DMS53 treated with DMSO at 0.1 percent for 48 hours (cell line): ENCODE measurements around the gene KDM4B.
"Not testable (repeated sequence)": the region's sequence is repeated elsewhere in the genome, so short reads cannot be mapped to it uniquely, and the experiment has no call there.

Experiments
- DNase-seq: peaks from one replicate; lab custom pipeline; 2025; ENCODE audit not compliant: unreplicated experiment; lab: John Stamatoyannopoulos, UW

Gene KDM4B

GRCh38 chr19:4968462-4969291, at the start of gene KDM4B:
Gene KDM4B, plus strand, starts transcription at chr19:4969113. Its CDS starts 63,778 bp downstream, at chr19:5032891.
- DNase-seq: peak; percentile 92

DNA sequence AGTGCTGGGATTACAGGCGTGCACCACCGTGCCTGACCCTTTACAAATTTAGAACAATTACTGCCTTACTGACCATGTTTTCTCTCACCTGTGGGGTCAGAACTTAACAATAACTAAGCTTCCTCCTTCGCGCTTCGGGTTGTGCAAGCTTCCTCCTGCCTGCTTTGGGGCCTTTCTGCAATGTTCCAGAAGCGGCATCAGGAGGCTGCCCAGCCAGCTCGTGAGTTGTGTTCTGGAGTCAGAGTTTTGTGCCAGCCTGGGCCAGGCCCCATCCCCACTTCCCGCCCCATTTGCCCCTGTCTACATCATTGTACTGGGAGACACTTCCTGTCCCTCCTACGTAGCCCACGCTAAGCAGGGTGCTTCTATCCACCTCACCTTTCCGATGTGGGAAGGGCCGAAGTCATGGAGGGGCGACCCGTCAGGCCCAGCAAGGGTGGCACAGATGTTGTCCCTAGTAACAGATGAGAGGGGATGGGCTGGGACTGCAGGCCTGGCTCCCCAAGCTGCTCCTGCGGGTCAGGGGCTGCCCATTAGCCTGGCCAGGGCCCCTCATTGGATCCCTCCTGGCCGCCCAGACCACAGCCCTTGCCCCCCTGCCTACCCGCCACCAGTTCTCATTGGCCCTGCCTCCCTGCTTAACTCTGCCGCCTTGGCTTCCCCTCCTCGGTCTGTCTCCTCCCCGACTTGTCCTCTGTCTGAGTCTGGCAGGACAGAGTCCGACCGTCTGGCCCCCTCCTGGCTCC, 46.2 kb upstream of the KDM4B start:
- no peak for DNase-seq

GRCh38 chr19:4923276-4923747, 45.6 kb upstream of the KDM4B start:
- DNase-seq: no peak

DNA sequence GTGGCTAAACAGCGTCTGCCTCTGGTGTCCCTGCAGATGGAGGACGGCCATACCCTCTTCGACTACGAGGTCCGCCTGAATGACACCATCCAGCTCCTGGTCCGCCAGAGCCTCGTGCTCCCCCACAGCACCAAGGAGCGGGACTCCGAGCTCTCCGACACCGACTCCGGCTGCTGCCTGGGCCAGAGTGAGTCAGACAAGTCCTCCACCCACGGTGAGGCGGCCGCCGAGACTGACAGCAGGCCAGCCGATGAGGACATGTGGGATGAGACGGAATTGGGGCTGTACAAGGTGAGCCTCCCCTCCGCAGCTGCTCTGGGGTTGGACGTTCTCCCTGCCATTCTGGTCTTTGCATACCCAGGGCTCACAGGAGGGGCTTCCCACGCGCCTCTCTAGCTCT, 39.7 kb upstream of the KDM4B start:
- DNase-seq: no peak

GRCh38 chr19:4930664-4931063, 38.2 kb upstream of the KDM4B start:
- no peak for DNase-seq

DNA sequence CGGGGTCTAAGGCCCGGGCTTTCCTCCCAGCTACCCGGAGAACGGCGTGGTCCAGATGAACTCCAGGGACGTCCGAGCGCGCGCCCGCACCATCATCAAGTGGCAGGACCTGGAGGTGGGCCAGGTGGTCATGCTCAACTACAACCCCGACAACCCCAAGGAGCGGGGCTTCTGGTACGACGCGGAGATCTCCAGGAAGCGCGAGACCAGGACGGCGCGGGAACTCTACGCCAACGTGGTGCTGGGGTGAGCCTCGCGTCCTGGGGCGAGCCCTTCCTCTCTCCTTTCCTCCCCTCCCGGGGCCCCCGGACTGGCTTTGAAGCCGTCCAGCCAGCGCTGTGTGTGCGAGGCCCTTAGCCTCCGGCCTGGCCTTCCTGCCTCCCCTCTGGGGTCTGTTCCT, 36.2 kb upstream of the KDM4B start:
- no peak for DNase-seq

DNA sequence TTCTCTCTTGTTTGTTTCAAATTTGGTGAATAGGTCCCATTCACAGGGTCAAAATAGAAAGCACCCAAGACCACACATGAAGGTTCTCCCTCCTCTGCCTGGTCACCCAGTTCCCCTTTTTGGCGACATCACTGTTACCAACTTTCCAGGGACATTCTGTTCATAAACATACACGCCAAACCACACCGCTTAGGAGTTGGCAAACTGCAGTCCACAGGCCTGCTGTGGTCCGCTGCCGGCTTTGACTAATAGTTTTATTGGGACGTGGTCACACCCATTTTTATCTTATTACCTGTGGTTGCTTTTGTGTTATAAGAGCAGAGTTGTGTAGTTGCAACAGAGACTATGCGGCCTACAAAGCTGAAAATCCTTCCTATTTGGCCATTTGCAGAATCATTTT, 35.4 kb upstream of the KDM4B start:
- no peak for DNase-seq

DNA sequence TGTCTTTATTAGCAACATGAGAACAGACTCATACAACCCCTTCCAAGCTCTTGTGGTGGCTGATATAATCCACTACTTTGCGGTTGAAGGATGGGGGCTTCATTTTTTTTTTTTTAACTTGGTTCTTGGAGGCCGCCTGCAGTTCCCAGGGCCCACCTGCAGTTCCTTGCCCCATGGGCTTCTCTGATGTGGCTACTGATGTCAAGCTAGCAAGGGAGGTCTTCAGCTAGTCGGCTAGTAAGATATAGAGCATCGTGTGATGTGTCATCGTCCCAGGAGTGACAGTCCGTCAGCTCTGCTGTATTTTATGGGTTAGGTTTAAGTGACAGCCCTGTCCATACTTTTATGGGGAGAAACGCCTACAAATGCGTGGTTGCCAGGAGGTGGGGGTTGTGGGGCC, 33.5 kb upstream of the KDM4B start:
- DNase-seq: no peak

GRCh38 chr19:4937060-4937459, 31.9 kb upstream of the KDM4B start:
- DNase-seq: no peak

DNA sequence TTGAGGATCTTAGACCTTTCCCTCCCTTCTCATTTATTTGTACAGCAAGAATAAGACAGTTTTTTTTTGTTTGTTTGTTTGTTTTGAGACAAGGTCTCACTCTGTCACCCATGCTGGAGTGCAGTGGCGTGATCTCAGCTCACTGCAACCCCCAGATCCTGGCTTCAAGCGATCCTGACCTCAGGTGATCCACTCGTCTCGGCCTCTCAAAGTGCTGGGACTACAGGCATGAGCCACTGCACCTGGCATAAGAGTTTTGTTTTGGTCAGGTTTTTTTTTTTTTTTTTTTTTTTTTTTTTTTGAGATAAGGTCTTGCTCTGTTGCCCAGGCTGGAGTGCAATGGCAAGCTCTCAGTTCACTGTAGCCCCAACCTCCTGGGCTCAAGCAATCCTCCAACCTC, 30.5 kb upstream of the KDM4B start:
- DNase-seq: not testable (repeated sequence)

DNA sequence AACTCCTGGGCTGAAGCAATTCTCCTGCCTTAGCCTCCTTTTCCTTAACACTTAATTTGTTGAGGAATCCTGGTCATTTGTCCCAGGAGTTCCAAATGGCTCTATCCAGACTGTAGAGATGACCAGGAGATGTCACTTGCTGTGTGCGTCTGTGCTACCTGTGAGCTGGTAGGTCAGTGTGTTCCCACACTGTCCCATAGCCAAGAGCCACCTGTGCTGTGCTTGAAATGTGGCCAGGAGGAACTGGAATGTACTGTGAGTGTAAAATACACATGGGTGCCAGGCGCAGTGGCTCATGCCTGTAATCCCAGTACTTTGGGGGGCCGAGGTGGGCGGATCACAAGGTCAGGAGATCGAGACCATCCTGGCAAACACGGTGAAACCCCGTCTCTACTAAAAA, 29.4 kb upstream of the KDM4B start:
- no peak for DNase-seq

GRCh38 chr19:4941638-4942169, 27.2 kb upstream of the KDM4B start:
- not testable (repeated sequence) for DNase-seq

DNA sequence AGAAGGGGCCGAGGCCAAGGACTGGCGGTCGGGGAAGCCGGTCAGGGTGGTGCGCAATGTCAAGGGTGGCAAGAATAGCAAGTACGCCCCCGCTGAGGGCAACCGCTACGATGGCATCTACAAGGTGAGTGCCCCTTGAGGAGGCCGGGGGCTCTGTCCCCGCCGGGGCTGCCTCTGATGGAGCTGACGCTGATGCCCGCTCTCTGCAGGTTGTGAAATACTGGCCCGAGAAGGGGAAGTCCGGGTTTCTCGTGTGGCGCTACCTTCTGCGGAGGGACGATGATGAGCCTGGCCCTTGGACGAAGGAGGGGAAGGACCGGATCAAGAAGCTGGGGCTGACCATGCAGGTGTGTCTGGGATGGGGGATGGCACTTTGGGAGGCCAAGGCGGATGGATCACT, 18.3 kb upstream of the KDM4B start:
- DNase-seq: not testable (repeated sequence)

DNA sequence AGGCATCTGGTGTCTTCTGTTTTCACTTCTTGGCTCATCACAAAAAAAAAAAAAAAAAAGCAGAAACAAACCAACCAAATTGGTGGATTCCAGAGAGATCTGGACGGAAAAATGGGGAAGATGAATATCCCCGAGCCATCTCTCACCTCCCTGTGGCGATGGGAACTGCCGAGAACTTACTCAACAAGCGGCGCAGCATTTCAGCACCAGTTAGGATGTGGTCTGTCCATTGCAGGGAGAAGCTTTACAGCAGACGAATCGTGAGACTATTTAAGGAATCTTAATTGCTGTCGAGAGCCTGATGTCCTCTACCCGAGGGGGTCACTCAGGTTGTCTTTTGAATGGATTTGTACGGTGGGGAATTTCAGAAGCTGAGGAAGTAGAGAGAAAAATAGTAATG, 17.3 kb upstream of the KDM4B start:
- DNase-seq: no peak

- DNase-seq: no peak
These were observed 16.0 kb upstream of the KDM4B start for GRCh38 chr19:4952945-4953344.

- DNase-seq: not testable (repeated sequence)
These were observed 14.4 kb upstream of the KDM4B start for GRCh38 chr19:4954320-4955149.

DNA sequence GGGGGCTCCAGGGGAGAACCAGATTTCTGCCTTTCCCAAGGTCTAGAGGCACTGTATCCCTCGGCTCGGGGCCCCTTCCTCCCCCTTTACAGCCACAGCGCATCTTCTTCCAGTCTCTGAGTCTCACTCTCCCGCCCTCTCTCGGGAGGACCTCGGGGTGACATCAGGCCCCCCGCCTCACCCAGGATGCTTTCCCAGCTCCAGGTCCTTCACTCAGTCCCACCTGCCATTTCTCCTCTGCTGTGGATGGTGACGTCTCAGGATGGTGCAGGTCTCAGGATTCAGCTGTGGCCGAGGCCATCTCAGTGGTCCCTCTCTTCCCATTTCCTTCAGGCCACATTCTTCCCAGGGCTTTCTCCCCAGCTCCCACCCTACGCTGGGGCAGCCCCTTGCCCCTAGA, 13.6 kb upstream of the KDM4B start:
- DNase-seq: no peak

DNA sequence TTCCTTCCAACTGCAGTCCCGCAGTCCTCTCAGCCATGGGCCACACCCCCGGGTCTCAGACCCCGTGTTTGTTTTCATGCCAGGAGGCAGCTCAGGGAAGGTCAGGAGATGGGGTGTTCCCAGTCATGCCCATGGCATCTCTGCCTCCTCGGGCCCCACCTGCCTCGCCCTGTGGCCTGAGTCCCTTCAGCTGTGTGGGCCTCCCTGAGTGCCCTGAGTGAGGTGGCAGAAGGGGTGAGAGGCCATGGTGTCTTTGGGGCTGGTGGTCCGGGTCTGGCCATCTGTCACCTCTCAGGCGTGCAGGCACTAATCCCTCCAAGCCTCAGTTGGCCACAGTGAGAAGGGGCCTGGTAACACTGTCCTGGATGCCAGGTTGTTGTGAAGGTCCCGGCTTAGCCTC, 10.9 kb upstream of the KDM4B start:
- no peak for DNase-seq

- DNase-seq: no peak
These were observed 6.8 kb upstream of the KDM4B start for GRCh38 chr19:4962085-4962619.

GRCh38 chr19:4965061-4965460, 3.9 kb upstream of the KDM4B start:
- DNase-seq: no peak

DNA sequence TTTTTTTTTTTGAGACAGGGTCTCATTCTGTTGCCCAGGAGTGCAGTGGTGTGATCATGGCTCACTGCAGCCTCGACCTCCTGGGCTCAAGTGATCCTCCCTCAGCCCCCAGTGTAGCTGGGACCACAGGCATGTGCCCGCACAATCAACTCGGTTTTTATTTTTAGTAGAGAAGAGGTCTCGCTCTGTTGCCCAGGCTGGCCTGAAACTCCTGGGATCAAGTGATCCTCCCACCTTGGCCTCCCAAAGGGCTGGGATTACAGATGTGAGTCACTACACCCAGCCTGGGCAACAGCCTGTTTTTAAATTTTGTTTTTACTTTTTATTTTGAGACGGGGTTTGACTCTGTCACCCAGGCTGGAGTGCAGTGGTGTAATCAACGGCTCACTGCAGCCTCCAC, 2.3 kb upstream of the KDM4B start:
- DNase-seq: no peak
